ENCODE data around the gene CNPY4.

CNPY4 gene

GRCh38 chr7:100075418-100075817 is 44.0 kb upstream of the CNPY4 start:
- Histone ChIP-seq H3K27ac (no peak overlapping the region), H3K36me3 (peaks cover 69 to 90% (median 78%) of the 10 kb centered on the region in 3 donors), H3K4me3 (no peak overlapping the region), H3K27me3 (no peaks in the 10 kb centered on the region), H3K4me1 (peaks cover 2 to 21% (median 15%) of the 10 kb centered on the region in 4 donors), H3K9me3 (peaks cover 0 to 19% (median 16%) of the 10 kb centered on the region in 3 donors)
- intact Hi-C loops (cut with DNase I; ENCODE audit: low total_unique reads): no loop called here
- no peak for TF ChIP-seq CTCF (IDR thresholded peaks at IDR 0.05)
- no peak for DNase-seq

GRCh38 chr7:100077205-100077604 is 42.2 kb upstream of the CNPY4 start:
- H3K27me3 ChIP-seq: no peaks in the 10 kb centered on the region
- DNase-seq: no peak
- no peak overlapping the region for H3K27ac ChIP-seq
- H3K4me3 ChIP-seq: no peak overlapping the region
- H3K36me3 ChIP-seq: peaks cover 52 to 72% (median 60%) of the 10 kb centered on the region in 3 donors
- peaks cover 0 to under 1% (median 0%) of the 10 kb centered on the region in 3 donors for H3K9me3 ChIP-seq
- intact Hi-C loops (cut with DNase I; ENCODE audit: low total_unique reads): no loop called here
- TF ChIP-seq CTCF (IDR thresholded peaks at IDR 0.05): no peak
- peaks cover 5 to 33% (median 21%) of the 10 kb centered on the region in 4 donors for H3K4me1 ChIP-seq

- DNase-seq: no peak
- no peak overlapping the region for H3K27ac ChIP-seq
- no peak for TF ChIP-seq CTCF (IDR thresholded peaks at IDR 0.05)
Measured at GRCh38 chr7:100079024-100079560, 40.3 kb upstream of the CNPY4 start.

DNA sequence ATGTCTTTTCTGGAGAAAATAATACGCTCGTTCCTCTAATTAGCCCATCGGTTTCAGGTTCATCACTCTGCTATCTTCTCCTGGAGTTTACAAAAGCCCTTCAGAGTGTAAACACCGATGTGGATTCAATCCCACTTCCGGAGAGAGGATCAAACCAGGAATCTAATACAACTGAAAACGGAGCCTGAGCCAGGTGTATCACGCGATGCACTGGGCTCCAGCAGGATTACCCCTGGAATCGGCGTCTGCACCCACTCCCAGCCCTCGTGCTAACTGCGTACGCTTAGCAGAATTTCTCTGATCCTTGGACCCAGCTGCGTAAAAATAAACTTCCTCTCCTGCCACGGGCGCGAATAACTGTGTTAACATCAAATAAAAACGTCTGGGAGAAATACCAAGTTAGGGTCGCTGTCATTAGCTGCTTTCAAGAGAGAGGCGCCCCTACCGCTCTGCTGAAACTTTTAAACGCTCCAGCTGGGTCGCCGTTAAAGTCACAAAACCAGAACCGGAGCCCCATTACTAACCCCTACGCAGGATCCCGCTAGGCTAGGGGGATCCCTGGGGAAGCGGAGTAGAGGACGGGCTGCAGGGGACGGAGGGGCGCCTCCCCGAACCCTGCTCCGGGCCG is 38.4 kb upstream of the CNPY4 start:
- H3K4me1 ChIP-seq: peaks cover 5 to 40% (median 25%) of the 10 kb centered on the region in 4 donors
- H3K27me3 ChIP-seq: no peaks in the 10 kb centered on the region
- peak overlapping the region; percentile 95 to 98 for H3K4me3 ChIP-seq
- peak overlapping the region; percentile 82 to 88 for H3K27ac ChIP-seq
- DNase-seq: no peak
- peaks cover 13 to 34% (median 22%) of the 10 kb centered on the region in 3 donors for H3K36me3 ChIP-seq
- intact Hi-C loops (cut with DNase I; ENCODE audit: low total_unique reads): loop anchor here (5.0 to 10.0 kb wide), 2 partner anchors 34 to 66 kb away; partner anchors contain the start of genes ZKSCAN1 and ZSCAN21
- TF ChIP-seq CTCF (IDR thresholded peaks at IDR 0.05): no peak
- H3K9me3 ChIP-seq: no peaks in the 10 kb centered on the region

More at GRCh38 chr7:100079024-100079560, 40.3 kb upstream of the CNPY4 start:
- Histone ChIP-seq H3K4me3 (no peak overlapping the region), H3K36me3 (peaks cover 33 to 53% (median 41%) of the 10 kb centered on the region in 3 donors), H3K9me3 (no peaks in the 10 kb centered on the region), H3K27me3 (no peaks in the 10 kb centered on the region), H3K4me1 (peaks cover 5 to 40% (median 25%) of the 10 kb centered on the region in 4 donors)
- intact Hi-C loops (cut with DNase I; ENCODE audit: low total_unique reads): no loop called here

DNA sequence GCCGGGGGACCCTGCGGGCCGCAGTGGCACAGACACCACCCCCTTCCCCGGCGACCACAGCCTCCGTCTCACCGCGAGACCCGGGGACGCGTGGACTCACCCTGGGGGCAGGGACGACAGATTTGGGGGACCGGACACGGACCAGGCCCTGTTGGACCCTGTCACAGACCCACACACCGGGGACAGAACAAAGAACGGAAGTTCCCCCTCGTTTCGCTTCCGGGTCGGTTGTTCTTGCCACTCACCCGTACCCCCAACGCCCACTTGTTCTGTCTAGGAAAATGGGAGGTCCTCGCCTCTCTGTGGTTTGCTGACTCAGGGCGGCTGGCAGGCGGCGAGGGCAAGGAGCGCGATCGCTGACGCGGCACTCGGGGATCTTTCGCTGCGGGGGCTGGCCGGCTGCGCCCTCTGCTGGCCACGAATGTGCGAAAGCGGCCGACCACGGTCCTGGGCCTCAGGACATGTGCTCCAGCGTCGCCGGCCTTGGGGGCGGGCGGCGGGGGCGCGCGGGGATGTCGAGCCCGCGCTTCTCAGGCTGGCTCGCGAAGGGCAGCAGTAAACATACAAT is 37.8 kb upstream of the CNPY4 start, which contains the start of gene ZNF3:
Gene ZNF3, minus strand, starts transcription at position 189 of the 568 bp plus-strand sequence. CDS start 4,366 bp downstream, outside the sequence.
- peak; percentile 98 to 99 for DNase-seq
- H3K4me3 ChIP-seq: peak within 1 kb of the TSS; percentile 95 to 98
- TF ChIP-seq CTCF (IDR thresholded peaks at IDR 0.05): peak; percentile 91 to 93
- H3K36me3 ChIP-seq: peaks cover 7 to 28% (median 16%) of the 10 kb centered on the region in 3 donors
- H3K27me3 ChIP-seq: no peaks in the 10 kb centered on the region
- no peaks in the 10 kb centered on the region for H3K9me3 ChIP-seq
- peaks cover 5 to 40% (median 25%) of the 10 kb centered on the region in 4 donors for H3K4me1 ChIP-seq
- peak within 1 kb of the TSS; percentile 82 to 88 for H3K27ac ChIP-seq
- intact Hi-C loops (cut with DNase I; ENCODE audit: low total_unique reads): loop anchor here (5.0 to 10.0 kb wide), 2 partner anchors 34 to 67 kb away; partner anchors contain the start of genes ZKSCAN1 and ZSCAN21
